ENCODE data around the gene RABGAP1L.
"Not testable (repeated sequence)": the region's sequence is repeated elsewhere in the genome, so short reads cannot be mapped to it uniquely, and the experiment has no call there.

Gene RABGAP1L

DNA sequence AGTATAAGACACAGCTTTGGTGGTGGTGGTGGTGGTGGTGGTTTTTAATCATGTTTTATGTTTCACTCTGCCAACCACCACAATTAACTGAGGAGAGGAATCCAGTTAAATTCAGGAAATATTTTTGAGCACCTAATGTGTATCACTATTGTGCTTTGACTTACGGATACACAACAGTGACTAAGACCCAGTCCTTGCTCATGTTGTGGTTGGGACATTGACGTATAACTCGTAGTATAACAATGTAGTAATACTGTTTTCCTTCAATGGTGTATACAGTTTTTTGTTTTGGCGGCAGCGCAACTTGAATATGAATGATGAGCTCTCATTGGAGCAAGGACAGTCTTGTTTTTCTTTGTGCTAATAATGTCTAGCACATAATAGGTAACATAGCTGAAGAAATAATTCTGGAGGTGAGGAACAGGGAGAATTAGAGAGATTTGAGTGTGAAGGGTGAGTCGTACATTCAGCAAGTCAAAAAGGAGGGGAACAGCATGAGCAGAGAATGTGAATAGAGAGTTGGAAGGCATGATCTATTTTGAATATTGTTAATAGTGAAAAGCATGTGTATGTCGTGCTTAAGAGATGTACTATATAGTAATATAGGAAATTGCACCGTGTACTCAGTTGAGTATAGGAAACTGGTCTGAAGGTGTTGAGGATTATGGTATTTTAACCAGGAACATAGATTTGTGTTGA, 845.9 kb downstream of the RABGAP1L start:
- DNase-seq (ENCODE audit: low spot score) = no peak
- TF ChIP-seq, protein P1, sequence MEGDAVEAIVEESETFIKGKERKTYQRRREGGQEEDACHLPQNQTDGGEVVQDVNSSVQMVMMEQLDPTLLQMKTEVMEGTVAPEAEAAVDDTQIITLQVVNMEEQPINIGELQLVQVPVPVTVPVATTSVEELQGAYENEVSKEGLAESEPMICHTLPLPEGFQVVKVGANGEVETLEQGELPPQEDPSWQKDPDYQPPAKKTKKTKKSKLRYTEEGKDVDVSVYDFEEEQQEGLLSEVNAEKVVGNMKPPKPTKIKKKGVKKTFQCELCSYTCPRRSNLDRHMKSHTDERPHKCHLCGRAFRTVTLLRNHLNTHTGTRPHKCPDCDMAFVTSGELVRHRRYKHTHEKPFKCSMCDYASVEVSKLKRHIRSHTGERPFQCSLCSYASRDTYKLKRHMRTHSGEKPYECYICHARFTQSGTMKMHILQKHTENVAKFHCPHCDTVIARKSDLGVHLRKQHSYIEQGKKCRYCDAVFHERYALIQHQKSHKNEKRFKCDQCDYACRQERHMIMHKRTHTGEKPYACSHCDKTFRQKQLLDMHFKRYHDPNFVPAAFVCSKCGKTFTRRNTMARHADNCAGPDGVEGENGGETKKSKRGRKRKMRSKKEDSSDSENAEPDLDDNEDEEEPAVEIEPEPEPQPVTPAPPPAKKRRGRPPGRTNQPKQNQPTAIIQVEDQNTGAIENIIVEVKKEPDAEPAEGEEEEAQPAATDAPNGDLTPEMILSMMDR (IDR thresholded peaks at IDR 0.05; ENCODE audit: borderline replicate concordance, control extremely low read depth, extremely low read depth, insufficient read depth, missing control alignments) = no peak
- in situ Hi-C loops (cut with MboI; ENCODE audit: low sequenced_read_pairs, unreplicated experiment) = no loop called here

DNA sequence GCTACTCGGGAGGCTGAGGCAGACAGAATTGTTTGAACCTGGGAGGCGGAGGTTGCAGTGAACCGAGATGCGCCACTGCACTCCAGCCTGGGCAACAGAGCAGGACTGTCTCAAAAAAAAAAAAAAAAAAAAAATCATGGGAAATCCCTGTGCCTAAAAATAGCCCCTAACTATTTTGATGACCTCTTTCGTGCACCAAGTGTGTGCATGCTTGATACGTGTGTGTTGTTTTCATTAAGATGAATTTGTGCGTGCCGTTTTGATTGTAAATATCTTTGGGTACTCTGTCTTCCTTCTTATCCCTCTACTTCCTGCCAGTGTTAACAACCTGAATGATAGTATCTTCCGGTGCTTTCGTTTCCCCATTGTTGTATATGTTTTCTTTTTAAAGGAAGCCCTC, 850.2 kb downstream of the RABGAP1L start:
- TF ChIP-seq, protein P1 (IDR thresholded peaks at IDR 0.05; ENCODE audit: borderline replicate concordance, control extremely low read depth, extremely low read depth, insufficient read depth, missing control alignments) = no peak
- in situ Hi-C loops (cut with MboI; ENCODE audit: low sequenced_read_pairs, unreplicated experiment) = no loop called here
- no peak for DNase-seq (ENCODE audit: low spot score)

DNA sequence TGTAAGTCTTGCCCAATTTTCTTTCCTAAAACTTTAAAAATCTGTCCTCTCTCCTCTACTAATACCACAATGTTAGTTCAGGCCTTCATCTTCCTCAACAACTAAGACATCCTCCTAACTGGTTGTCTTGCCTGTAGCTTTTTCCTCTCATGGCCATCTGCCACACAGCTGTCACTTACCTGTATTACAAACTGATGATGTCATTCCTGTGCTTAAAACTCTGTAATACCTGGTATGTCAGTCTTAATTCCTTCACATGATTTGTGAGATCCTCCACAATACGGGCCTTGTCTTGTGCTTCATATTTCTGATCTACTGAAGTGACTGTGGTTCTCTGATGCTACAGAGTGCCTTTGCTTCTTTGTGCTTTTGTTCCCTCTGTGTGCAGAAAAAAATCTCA, 854.1 kb downstream of the RABGAP1L start:
- no peak for DNase-seq (ENCODE audit: low spot score)
- TF ChIP-seq, protein P1 (IDR thresholded peaks at IDR 0.05; ENCODE audit: borderline replicate concordance, control extremely low read depth, extremely low read depth, insufficient read depth, missing control alignments) = no peak
- in situ Hi-C loops (cut with MboI; ENCODE audit: low sequenced_read_pairs, unreplicated experiment) = no loop called here

DNA sequence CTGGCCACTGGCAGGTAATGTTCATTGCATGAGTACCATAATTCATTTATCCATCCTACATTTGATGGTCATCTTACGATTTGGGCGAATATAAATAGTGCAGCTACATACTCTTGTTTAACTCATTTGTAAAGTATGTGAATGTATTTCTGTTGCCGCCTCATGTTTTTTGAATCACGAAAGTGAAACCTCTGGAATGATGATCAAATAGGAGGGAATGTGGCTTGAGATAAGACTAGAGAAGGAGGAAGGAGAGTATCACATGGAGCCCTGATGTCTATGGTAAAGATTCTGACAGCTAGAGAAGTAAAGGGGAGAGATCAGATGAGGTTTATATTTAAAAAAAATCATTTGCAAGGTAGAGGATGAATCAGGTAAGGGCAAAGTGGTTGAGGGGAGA, 855.9 kb downstream of the RABGAP1L start:
- TF ChIP-seq, protein P1 (IDR thresholded peaks at IDR 0.05; ENCODE audit: borderline replicate concordance, control extremely low read depth, extremely low read depth, insufficient read depth, missing control alignments) = no peak
- no peak for DNase-seq (ENCODE audit: low spot score)
- in situ Hi-C loops (cut with MboI; ENCODE audit: low sequenced_read_pairs, unreplicated experiment) = no loop called here

DNA sequence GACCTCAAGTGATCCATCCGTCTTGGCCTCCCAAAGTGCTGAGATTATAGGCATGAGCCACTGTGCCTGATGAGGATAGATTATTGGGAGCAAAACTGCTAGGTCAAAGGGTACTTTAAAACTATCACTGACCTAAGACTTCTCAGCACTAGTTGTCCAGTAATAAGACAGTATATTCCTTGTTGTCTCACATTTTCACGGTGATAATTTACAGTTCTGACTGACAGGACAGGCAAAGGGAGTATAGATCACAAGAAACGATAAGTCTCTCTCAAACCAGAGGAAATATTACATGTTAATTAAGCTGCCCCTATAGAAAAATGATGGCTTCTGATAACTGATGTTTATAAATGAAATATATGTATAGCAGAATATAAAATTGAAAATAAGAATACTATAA, 860.2 kb downstream of the RABGAP1L start:
- in situ Hi-C loops (cut with MboI; ENCODE audit: low sequenced_read_pairs, unreplicated experiment) = no loop called here
- no peak for DNase-seq (ENCODE audit: low spot score)
- TF ChIP-seq, protein P1 (IDR thresholded peaks at IDR 0.05; ENCODE audit: borderline replicate concordance, control extremely low read depth, extremely low read depth, insufficient read depth, missing control alignments) = no peak

DNA sequence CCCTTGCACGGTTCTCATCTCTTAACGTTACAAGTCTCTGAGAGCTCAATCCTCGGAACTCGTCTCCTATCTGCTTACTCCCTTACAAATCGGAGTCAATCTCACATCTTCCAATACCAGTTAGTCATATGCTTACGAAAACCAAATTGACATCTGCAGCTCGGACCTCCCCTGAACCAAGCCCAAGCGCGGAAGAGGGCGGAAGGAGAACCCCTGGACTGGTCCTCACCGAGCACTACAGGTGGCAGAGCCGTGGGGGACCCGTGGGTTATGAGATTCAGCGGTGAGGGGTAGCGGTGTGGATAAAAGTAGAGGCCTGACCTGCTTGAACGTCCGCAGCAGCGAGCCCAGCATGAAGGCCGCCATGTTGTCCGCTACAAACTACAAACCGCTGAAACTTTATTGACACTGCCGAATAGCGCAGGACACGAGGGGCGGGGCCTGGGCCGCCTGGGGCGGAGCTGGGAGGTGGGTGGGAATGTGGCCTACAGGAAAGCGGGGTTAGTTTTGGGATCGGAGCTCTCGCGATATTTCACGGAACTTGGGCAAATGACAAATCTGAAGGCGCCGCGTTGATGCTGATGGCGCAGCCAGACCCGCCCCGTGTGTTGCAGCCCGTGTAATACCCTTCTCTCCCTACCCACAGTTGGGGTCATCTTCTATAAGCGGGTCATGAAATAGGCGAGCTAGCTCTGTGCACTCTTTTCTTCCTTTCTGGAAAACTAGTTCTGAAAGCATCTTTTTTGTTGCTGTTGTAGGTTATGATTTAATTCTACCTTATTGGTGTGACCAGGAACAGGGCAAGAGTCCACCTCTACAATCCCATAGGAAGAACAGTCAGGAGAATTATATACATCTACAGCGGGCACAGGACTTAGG, 864.0 kb downstream of the RABGAP1L start, which contains the start of gene MRPS14:
MRPS14 (minus strand) TSS at position 383 of the 879 bp plus-strand sequence; CDS start at position 366, 17 bp downstream.
- TF ChIP-seq, protein P1 (IDR thresholded peaks at IDR 0.05; ENCODE audit: borderline replicate concordance, control extremely low read depth, extremely low read depth, insufficient read depth, missing control alignments) = no peak
- in situ Hi-C loops (cut with MboI; ENCODE audit: low sequenced_read_pairs, unreplicated experiment) = loop anchor here (10.0 kb wide), 1 partner anchor 302 kb away; no protein-coding TSS in a partner anchor
- DNase-seq (ENCODE audit: low spot score) = peak; percentile 95

DNA sequence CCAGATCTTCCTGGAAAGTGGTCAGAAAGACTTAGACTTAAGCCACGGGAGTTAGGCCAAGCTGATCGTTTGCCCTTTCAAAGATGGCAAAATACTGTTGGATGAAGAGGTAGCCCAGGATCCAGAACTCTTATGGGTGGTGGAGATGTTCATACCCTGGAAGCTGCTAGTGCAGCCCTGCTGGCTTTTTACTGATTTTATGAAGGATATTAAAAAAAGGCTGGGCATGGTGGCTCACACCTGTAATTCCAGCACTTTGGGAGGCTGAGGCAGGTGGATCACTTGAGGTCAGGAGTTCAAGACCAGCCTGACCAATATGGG, 864.6 kb downstream of the RABGAP1L start:
- in situ Hi-C loops (cut with MboI; ENCODE audit: low sequenced_read_pairs, unreplicated experiment) = loop anchor here (10.0 kb wide), 1 partner anchor 301 kb away; no protein-coding TSS in a partner anchor
- not testable (repeated sequence) for DNase-seq (ENCODE audit: low spot score)

All from GM13976 (cell line).